Right lobe of liver (tissue), 6 donors: ENCODE results near the gene CRIM1. TPM values are rescaled to one million over a fixed set of nuclear protein-coding genes. Genes with fewer than 3 reads are reported as not detected.

Experiments
- ATAC-seq, 4 donors: fragments of 200-7000 bp; cut with Tn5 transposase; one replicate each; pipeline ENCODE4 v1.9.1; 2020; ENCODE audit warnings: mild to moderate bottlenecking in 4 of 4, moderate library complexity in 4 of 4
- DNase-seq, 3 donors: peaks; one replicate each; pipeline ENCODE4 v3.0.0-alpha.2; 2020
- H3K27ac ChIP-seq, 3 donors: fragments of 200-600 bp; one replicate each; pipeline ENCODE4 v1.8.0; 2022
- H3K27me3 ChIP-seq, 2 donors: fragments of 200-600 bp; one replicate each; pipeline ENCODE4 v1.8.0; 2022
- H3K36me3 ChIP-seq, 4 donors: fragments of 200-600 bp; sonication (generic) in 1 of 4; one replicate each; pipeline versions ENCODE4 v1.5.1 to v1.8.0; 2017 to 2022; ENCODE audit warnings: control low read depth in 1 of 4
- H3K4me1 ChIP-seq, 4 donors: fragments of 200-600 bp; sonication (generic) in 1 of 4; one replicate each; pipeline versions ENCODE4 v1.5.1 to v1.8.0; 2017 to 2022; ENCODE audit warnings: control low read depth in 1 of 4
- H3K4me3 ChIP-seq, 3 donors: fragments of 200-600 bp; one replicate each; pipeline ENCODE4 v1.8.0; 2022
- H3K9me3 ChIP-seq, 4 donors: fragments of 200-600 bp; sonication (generic) in 1 of 4; one replicate each; pipeline versions ENCODE4 v1.5.1 to v1.8.0; 2017 to 2022; ENCODE audit warnings: control low read depth in 1 of 4
- POLR2A ChIP-seq: fragments of 450-650 bp; IDR thresholded peaks from one replicate; pipeline ENCODE4 v1.6.1; 2017; ENCODE audit warnings: antibody characterized with exemption, mild to moderate bottlenecking
- WGBS: methylation state at CpG from one replicate; pipeline ENCODE4 v1.1.6; 2018; ENCODE audit warnings: low coverage, low lambda C conversion rate; ENCODE audit not compliant: insufficient coverage; ENCODE audit errors: missing lambda C conversion rate; 5-methylcytosine and 5-hydroxymethylcytosine counted together
- intact Hi-C, 2 donors: fragments of 100-400 bp; cut with DNase I; formaldehyde crosslinking; loops; one replicate each; pipeline versions ENCODE4 v1.11.2 to v1.14.1; 2022
- total RNA-seq, 6 experiments: library from RNA; depleted of rRNA in 2 of 6; stranded (reverse); fragments of >200 nt in 2 of 6; fragmentation: NEBNext Ultra II Directional in 3 of 6; extraction: Animal tissue kit (Norgen Biotek cat#: 25700) in 3 of 6; gene quantifications; one replicate each; pipeline versions ENCODE4 v1.1.0 to v1.2.4, GENCODE V29; 2016 to 2023
- TF ChIP-seq, protein P1 (sequence below), 4 donors: fragments of 200-600 bp in 3 of 4; fragments of 450-650 bp in 1 of 4; IDR thresholded peaks; one replicate each; pipeline versions ENCODE4 v1.5.1 to v1.8.0; 2016 to 2022; ENCODE audit warnings: antibody characterized with exemption in 4 of 4, mild to moderate bottlenecking in 2 of 4
- donor health status: DM: no; HTN: yes; CAD: no.
- donor health status: DM: no; HTN: no; CAD: no.
- donor health status: DM: no; HTN: no; CAD: no.
- donor health status: DM: no; HTN: yes; CAD: no.
- donor health status: DM: no; HTN: yes; CAD: no.

The CRIM1 gene
- total RNA-seq, 6 experiments from 2014 or later, result 4.2 to 30.5 (median 16.7) TPM

GRCh38 chr2:36455011-36455410 lies 99.4 kb downstream of the CRIM1 start:
- H3K9me3 ChIP-seq, result no peaks in the 10 kb centered on the region
- ATAC-seq (no peak), DNase-seq (no peak)
- H3K4me3 ChIP-seq, result no peak overlapping the region
- H3K27ac ChIP-seq, result no peak overlapping the region
- no peaks in the 10 kb centered on the region for H3K4me1 ChIP-seq
- no peaks in the 10 kb centered on the region for H3K27me3 ChIP-seq
- intact Hi-C loops, result no loop called here
- WGBS, result 48% methylated on average over 3 of the region's 4 CpGs
- TF ChIP-seq, protein P1, sequence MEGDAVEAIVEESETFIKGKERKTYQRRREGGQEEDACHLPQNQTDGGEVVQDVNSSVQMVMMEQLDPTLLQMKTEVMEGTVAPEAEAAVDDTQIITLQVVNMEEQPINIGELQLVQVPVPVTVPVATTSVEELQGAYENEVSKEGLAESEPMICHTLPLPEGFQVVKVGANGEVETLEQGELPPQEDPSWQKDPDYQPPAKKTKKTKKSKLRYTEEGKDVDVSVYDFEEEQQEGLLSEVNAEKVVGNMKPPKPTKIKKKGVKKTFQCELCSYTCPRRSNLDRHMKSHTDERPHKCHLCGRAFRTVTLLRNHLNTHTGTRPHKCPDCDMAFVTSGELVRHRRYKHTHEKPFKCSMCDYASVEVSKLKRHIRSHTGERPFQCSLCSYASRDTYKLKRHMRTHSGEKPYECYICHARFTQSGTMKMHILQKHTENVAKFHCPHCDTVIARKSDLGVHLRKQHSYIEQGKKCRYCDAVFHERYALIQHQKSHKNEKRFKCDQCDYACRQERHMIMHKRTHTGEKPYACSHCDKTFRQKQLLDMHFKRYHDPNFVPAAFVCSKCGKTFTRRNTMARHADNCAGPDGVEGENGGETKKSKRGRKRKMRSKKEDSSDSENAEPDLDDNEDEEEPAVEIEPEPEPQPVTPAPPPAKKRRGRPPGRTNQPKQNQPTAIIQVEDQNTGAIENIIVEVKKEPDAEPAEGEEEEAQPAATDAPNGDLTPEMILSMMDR (IDR thresholded peaks at IDR 0.05), result no peak
- TF ChIP-seq POLR2A, result no peak
- H3K36me3 ChIP-seq, result no peaks in the 10 kb centered on the region

DNA sequence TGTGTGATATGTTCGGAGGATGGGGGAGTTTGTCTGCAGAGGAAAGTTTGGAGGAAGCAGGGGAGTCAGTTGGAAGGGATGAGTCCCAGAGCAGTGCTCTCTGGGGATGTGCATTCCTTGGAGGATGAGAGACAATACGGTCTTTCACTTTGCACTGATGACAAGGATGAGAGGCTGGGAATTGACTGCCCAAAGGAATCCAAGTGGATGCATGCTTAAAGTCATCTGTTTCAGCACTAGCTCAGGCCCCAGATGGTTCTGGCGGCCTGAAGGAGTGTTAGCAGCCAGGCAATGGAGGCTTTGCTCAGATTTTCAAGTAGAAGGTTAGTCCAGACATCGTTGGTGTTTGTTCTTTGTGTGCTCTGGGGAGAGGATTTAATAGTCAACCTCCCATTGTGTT lies 100.2 kb downstream of the CRIM1 start:
- WGBS, result 34% methylated on average over 3 of the region's 4 CpGs
- no peaks in the 10 kb centered on the region for H3K9me3 ChIP-seq
- peak in 1 of 4 donors; percentile 10 for ATAC-seq
- no peak for TF ChIP-seq POLR2A
- TF ChIP-seq, protein P1 (IDR thresholded peaks at IDR 0.05), result no peak
- H3K27ac ChIP-seq, result peak overlapping the region in 2 of 3 donors; percentile 6 to 29
- no peak overlapping the region for H3K4me3 ChIP-seq
- no peaks in the 10 kb centered on the region for H3K36me3 ChIP-seq
- no peaks in the 10 kb centered on the region for H3K27me3 ChIP-seq
- intact Hi-C loops, result no loop called here
- DNase-seq, result no peak
- H3K4me1 ChIP-seq, result no peaks in the 10 kb centered on the region

GRCh38 chr2:36456227-36457175 lies 100.9 kb downstream of the CRIM1 start:
- Histone ChIP-seq H3K4me3 (no peak overlapping the region), H3K9me3 (no peaks in the 10 kb centered on the region), H3K36me3 (no peaks in the 10 kb centered on the region), H3K27me3 (no peaks in the 10 kb centered on the region), H3K27ac (peak overlapping the region; percentile 6 to 29 (median 9)), H3K4me1 (no peaks in the 10 kb centered on the region)
- DNase-seq (peak in 1 of 3 donors; percentile 56), ATAC-seq (peak; percentile 39 to 60 (median 46))
- TF ChIP-seq, protein P1 (IDR thresholded peaks at IDR 0.05), result no peak
- TF ChIP-seq POLR2A, result no peak
- intact Hi-C loops, result no loop called here
- WGBS, result 34% methylated on average over 12 of the region's 17 CpGs

GRCh38 chr2:36458106-36458505 lies 102.5 kb downstream of the CRIM1 start:
- intact Hi-C loops, result no loop called here
- no peaks in the 10 kb centered on the region for H3K27me3 ChIP-seq
- H3K4me1 ChIP-seq, result no peaks in the 10 kb centered on the region
- ATAC-seq (no peak), DNase-seq (no peak)
- no peak overlapping the region for H3K27ac ChIP-seq
- H3K9me3 ChIP-seq, result no peaks in the 10 kb centered on the region
- H3K4me3 ChIP-seq, result no peak overlapping the region
- 60% methylated on average over 2 of the region's 5 CpGs for WGBS
- no peaks in the 10 kb centered on the region for H3K36me3 ChIP-seq
- TF ChIP-seq, protein P1 (IDR thresholded peaks at IDR 0.05), result no peak
- TF ChIP-seq POLR2A, result no peak
